H9 (cell line): ENCODE measurements around the gene SPATA3. TPM values are rescaled to one million over a fixed set of nuclear protein-coding genes. Genes with fewer than 3 reads are reported as not detected.

Source experiments
- DNase-seq: peaks from one replicate; pipeline ENCODE4 v3.0.0-alpha.2; 2017
- H2AFZ ChIP-seq: one replicate; pipeline ENCODE4 v1.6.1; 2013; ENCODE audit warnings: mild to moderate bottlenecking, low read length, control low read depth, moderate library complexity
- H2AK5ac ChIP-seq: 2 replicates; pipeline ENCODE4 v1.6.1; 2013; ENCODE audit warnings: low read length, control low read depth, mixed read lengths; ENCODE audit not compliant: insufficient read length
- H2BK120ac ChIP-seq: one replicate; pipeline ENCODE4 v1.6.1; 2013; ENCODE audit warnings: low read depth, mild to moderate bottlenecking, low read length, control low read depth, inconsistent platforms; ENCODE audit not compliant: poor library complexity, severe bottlenecking
- H2BK12ac ChIP-seq: 2 replicates; pipeline ENCODE4 v1.6.1; 2013; ENCODE audit warnings: low read length, control low read depth, mixed read lengths, low read depth; ENCODE audit not compliant: insufficient read length
- H2BK15ac ChIP-seq: 2 replicates; pipeline ENCODE4 v1.6.1; 2013; ENCODE audit warnings: low read depth, low read length, control low read depth
- H2BK20ac ChIP-seq: one replicate; pipeline ENCODE4 v1.6.1; 2013; ENCODE audit warnings: low read depth, mild to moderate bottlenecking, low read length, control low read depth, inconsistent platforms; ENCODE audit not compliant: poor library complexity, severe bottlenecking
- H2BK5ac ChIP-seq: 2 replicates; pipeline ENCODE4 v1.6.1; 2013; ENCODE audit warnings: low read length, control low read depth, mixed read lengths; ENCODE audit not compliant: insufficient read length
- H3K14ac ChIP-seq: 2 replicates; pipeline ENCODE4 v1.6.1; 2013; ENCODE audit warnings: low read length, control low read depth; ENCODE audit not compliant: insufficient read depth
- H3K18ac ChIP-seq: 2 replicates; pipeline ENCODE4 v1.6.1; 2013; ENCODE audit warnings: low read depth, mild to moderate bottlenecking, mixed read lengths, low read length, control low read depth; ENCODE audit not compliant: insufficient read length
- H3K23ac ChIP-seq: 2 replicates; pipeline ENCODE4 v1.6.1; 2013; ENCODE audit warnings: low read length, control low read depth, mixed read lengths, low read depth; ENCODE audit not compliant: insufficient read length
- H3K23me2 ChIP-seq: 2 replicates; pipeline ENCODE4 v1.6.1; 2013; ENCODE audit warnings: low read depth, mild to moderate bottlenecking, mixed read lengths, low read length, control low read depth; ENCODE audit not compliant: insufficient read length, poor library complexity, severe bottlenecking
- H3K27ac ChIP-seq: 2 replicates; pipeline ENCODE4 v1.5.1; 2013; ENCODE audit warnings: low read length, control low read depth, mixed read lengths, low read depth; ENCODE audit not compliant: insufficient read length
- H3K27me3 ChIP-seq: 2 replicates; pipeline ENCODE4 v1.6.1; 2013; ENCODE audit warnings: low read length, control low read depth, inconsistent platforms; ENCODE audit not compliant: insufficient read depth
- H3K4ac ChIP-seq: 2 replicates; pipeline ENCODE4 v1.6.1; 2013; ENCODE audit warnings: low read depth, mild to moderate bottlenecking, control low read depth, inconsistent platforms, low read length, moderate library complexity
- H3K4me1 ChIP-seq: 2 replicates; pipeline ENCODE4 v1.6.1; 2013; ENCODE audit warnings: low read length, control low read depth, inconsistent platforms; ENCODE audit not compliant: insufficient read depth
- H3K4me2 ChIP-seq: 2 replicates; pipeline ENCODE4 v1.6.1; 2013; ENCODE audit warnings: low read length, control low read depth, mixed read lengths; ENCODE audit not compliant: insufficient read length, insufficient read depth
- H3K56ac ChIP-seq: 2 replicates; pipeline ENCODE4 v1.6.1; 2013; ENCODE audit warnings: low read depth, mild to moderate bottlenecking, mixed read lengths, low read length, control low read depth; ENCODE audit not compliant: insufficient read length
- H3K79me1 ChIP-seq: 2 replicates; pipeline ENCODE4 v1.6.1; 2013; ENCODE audit warnings: low read depth, mild to moderate bottlenecking, moderate library complexity, low read length, control low read depth, inconsistent platforms; ENCODE audit not compliant: insufficient read depth, poor library complexity, severe bottlenecking
- H3K79me2 ChIP-seq: 2 replicates; pipeline ENCODE4 v1.6.1; 2013; ENCODE audit warnings: low read length, control low read depth, inconsistent platforms; ENCODE audit not compliant: insufficient read depth
- H3K9ac ChIP-seq: 2 replicates; pipeline ENCODE4 v1.6.1; 2013; ENCODE audit warnings: low read length, control low read depth, mixed read lengths; ENCODE audit not compliant: insufficient read length; ENCODE audit errors: extremely low read depth
- H3K9me3 ChIP-seq: one replicate; pipeline ENCODE4 v1.6.1; 2013; ENCODE audit warnings: low read depth, low read length, inconsistent platforms; ENCODE audit not compliant: control insufficient read depth
- H3T11ph ChIP-seq: one replicate; pipeline ENCODE4 v1.6.1; 2013; ENCODE audit warnings: mild to moderate bottlenecking, low read length, control low read depth, inconsistent platforms
- H4K20me1 ChIP-seq: one replicate; pipeline ENCODE4 v1.6.1; 2013; ENCODE audit not compliant: control insufficient read depth, insufficient read length, insufficient read depth
- H4K5ac ChIP-seq: 2 replicates; pipeline ENCODE4 v1.6.1; 2013; ENCODE audit warnings: low read depth, mild to moderate bottlenecking, mixed read lengths, low read length, control low read depth; ENCODE audit not compliant: insufficient read length
- H4K8ac ChIP-seq: replicated peaks from 2 replicates; pipeline ENCODE4 v1.6.1; 2013; ENCODE audit warnings: low read length, control low read depth, mixed read lengths, low read depth; ENCODE audit not compliant: insufficient read length
- H4K91ac ChIP-seq: 2 replicates; pipeline ENCODE4 v1.6.1; 2013; ENCODE audit warnings: low read depth, mild to moderate bottlenecking, moderate library complexity, mixed read lengths, low read length, control low read depth; ENCODE audit not compliant: insufficient read length
- H3K27ac Mint-ChIP-seq, 3 experiments: 2 replicates in 2 of 3; 3 replicates in 1 of 3; pipeline ENCODE4 v1.8.0; 2020 to 2021; ENCODE audit warnings: mixed read lengths in 3 of 3, mild to moderate bottlenecking in 1 of 3, moderate library complexity in 1 of 3
- H3K27me3 Mint-ChIP-seq: 2 replicates; pipeline ENCODE4 v1.8.0; 2021; ENCODE audit warnings: low read depth, mild to moderate bottlenecking, moderate library complexity, mixed read lengths
- H3K36me3 Mint-ChIP-seq, 3 experiments: 2 replicates in 2 of 3; 3 replicates in 1 of 3; pipeline ENCODE4 v1.8.0; 2020 to 2021; ENCODE audit warnings: low read depth in 3 of 3, mixed read lengths in 3 of 3; ENCODE audit not compliant: insufficient read depth in 1 of 3
- H3K4me1 Mint-ChIP-seq, 2 experiments: 2 replicates each; pipeline ENCODE4 v1.8.0; 2020; ENCODE audit warnings: mixed read lengths in 2 of 2
- H3K4me3 Mint-ChIP-seq, 2 experiments: 2 replicates in 1 of 2; 3 replicates in 1 of 2; pipeline ENCODE4 v1.8.0; 2020 to 2021; ENCODE audit warnings: mild to moderate bottlenecking in 2 of 2, mixed read lengths in 2 of 2, moderate library complexity in 1 of 2
- H3K9me3 Mint-ChIP-seq, 2 experiments: 2 replicates in 1 of 2; 3 replicates in 1 of 2; pipeline ENCODE4 v1.8.0; 2020; ENCODE audit warnings: mild to moderate bottlenecking in 2 of 2, mixed read lengths in 2 of 2, moderate library complexity in 1 of 2
- CTCF ChIP-seq: fragments of 200-600 bp; sonication (generic); conservative IDR thresholded peaks from 3 replicates; pipeline ENCODE4 v1.8.0; 2021; ENCODE audit warnings: antibody characterized with exemption, mild to moderate bottlenecking
- WGBS: extraction: QIAGEN DNeasy Blood & Tissue Kit; methylation state at CpG from one replicate; pipeline ENCODE4 v1.1.7; 2013; ENCODE audit warnings: missing lambda C conversion rate, low lambda C conversion rate, mixed read lengths; ENCODE audit not compliant: insufficient read length; ENCODE audit errors: extremely low coverage; 5-methylcytosine and 5-hydroxymethylcytosine counted together
- total RNA-seq: library from RNA; stranded (reverse); gene quantifications from 2 replicates; pipeline ENCODE4 v1.2.1, GENCODE V29; 2021

The SPATA3 gene
- total RNA-seq, 1 experiment from 2014 or later: not detected

- H3K27me3 ChIP-seq: no peaks in the 10 kb centered on the region; the same call in 1 of the 2 replicates
- H3T11ph ChIP-seq: no peak overlapping the region
- Mint-ChIP-seq H3K27ac (no peak overlapping the region), H3K36me3 (peaks cover 0 to 17% (median 0%) of the 10 kb centered on the region in 3 experiments; a peak in 2 of 7 replicates), H3K4me1 (peaks cover 20 to 29% of the 10 kb centered on the region in 2 experiments), H3K4me3 (no peak overlapping the region), H3K27me3 (peaks cover 33% of the 10 kb centered on the region), H3K9me3 (peaks cover 5 to 10% of the 10 kb centered on the region in 2 experiments; a peak in 4 of 5 replicates)
- H2BK5ac ChIP-seq: no peak overlapping the region
- no peak for DNase-seq
- no peak overlapping the region for H3K27ac ChIP-seq
- no peak overlapping the region for H2BK15ac ChIP-seq
- H2BK20ac ChIP-seq: no peak overlapping the region
- no peak overlapping the region for H2AK5ac ChIP-seq
- H3K18ac ChIP-seq: no peak overlapping the region
- peaks cover 5% of the 10 kb centered on the region for H3K23me2 ChIP-seq
- no peaks in the 10 kb centered on the region for H3K79me1 ChIP-seq
- no peak overlapping the region for H3K4me2 ChIP-seq
- no peaks in the 10 kb centered on the region for H3K9me3 ChIP-seq
- H4K20me1 ChIP-seq: no peaks in the 10 kb centered on the region
- H3K9ac ChIP-seq: no peak overlapping the region
- H2BK12ac ChIP-seq: no peak overlapping the region
- H4K8ac ChIP-seq: no peak overlapping the region
- H2AFZ ChIP-seq: no peak overlapping the region
- TF ChIP-seq CTCF: no peak
- no peak overlapping the region for H3K4ac ChIP-seq
- H3K14ac ChIP-seq: no peak overlapping the region
- no peak overlapping the region for H3K56ac ChIP-seq
- WGBS: no CpG with 5 or more reads among the region's 8 CpGs
- H3K23ac ChIP-seq: no peak overlapping the region
- H3K4me1 ChIP-seq: no peaks in the 10 kb centered on the region
- no peak overlapping the region for H2BK120ac ChIP-seq
- no peak overlapping the region for H4K5ac ChIP-seq
- no peak overlapping the region for H4K91ac ChIP-seq
- no peaks in the 10 kb centered on the region for H3K79me2 ChIP-seq
These were observed 36.8 kb upstream of the SPATA3 start for GRCh38 chr2:230958820-230959756.
